Smooth muscle cell (in vitro differentiated cells): ENCODE data around the gene GAB1. TPM values are rescaled to one million over a fixed set of nuclear protein-coding genes. Genes with fewer than 3 reads are reported as not detected.

Experiments used
- DNase-seq: peaks from one replicate; lab custom pipeline; 2025; ENCODE audit not compliant: unreplicated experiment; lab: John Stamatoyannopoulos, UW
- H2AFZ ChIP-seq: fragments of 200-600 bp; sonication (generic); 2 replicates; pipeline ENCODE4 v1.6.0; 2016; ENCODE audit warnings: antibody characterized with exemption, low read depth, mild to moderate bottlenecking
- H3F3A ChIP-seq: fragments of 200-600 bp; sonication (generic); 2 replicates; pipeline ENCODE4 v1.6.0; 2017; ENCODE audit warnings: antibody characterized with exemption, low read depth
- H3K27ac ChIP-seq: fragments of 200-600 bp; sonication (generic); 2 replicates; pipeline ENCODE4 v1.5.1; 2016; ENCODE audit warnings: low read depth, mild to moderate bottlenecking
- H3K27me3 ChIP-seq: fragments of 200-600 bp; sonication (generic); 2 replicates; pipeline ENCODE4 v1.6.1; 2016; ENCODE audit warnings: low read depth, mild to moderate bottlenecking
- H3K36me3 ChIP-seq: fragments of 200-600 bp; sonication (generic); 2 replicates; pipeline ENCODE4 v1.5.1; 2016; ENCODE audit warnings: low read depth
- H3K4me1 ChIP-seq: fragments of 200-600 bp; sonication (generic); 2 replicates; pipeline ENCODE4 v1.5.1; 2016; ENCODE audit warnings: low read depth
- H3K4me2 ChIP-seq: fragments of 200-600 bp; sonication (generic); 2 replicates; pipeline ENCODE4 v1.6.0; 2016; ENCODE audit warnings: mild to moderate bottlenecking
- H3K4me3 ChIP-seq: fragments of 200-600 bp; sonication (generic); 2 replicates; pipeline ENCODE4 v1.5.1; 2016; ENCODE audit warnings: mild to moderate bottlenecking
- H3K79me2 ChIP-seq: fragments of 200-600 bp; sonication (generic); 2 replicates; pipeline ENCODE4 v1.6.0; 2016; ENCODE audit warnings: low read depth, mild to moderate bottlenecking
- H3K9ac ChIP-seq: fragments of 200-600 bp; sonication (generic); 2 replicates; pipeline ENCODE4 v1.6.0; 2016; ENCODE audit warnings: low read depth
- H3K9me3 ChIP-seq: fragments of 200-600 bp; sonication (generic); replicated peaks from 2 replicates; pipeline ENCODE4 v1.5.1; 2016; ENCODE audit warnings: low read depth
- H4K20me1 ChIP-seq: fragments of 200-600 bp; sonication (generic); 2 replicates; pipeline ENCODE4 v1.6.0; 2016; ENCODE audit warnings: low read depth
- CTCF ChIP-seq: fragments of 200-600 bp; sonication (generic); IDR thresholded peaks from 2 replicates; pipeline ENCODE4 v1.5.1; 2017; ENCODE audit warnings: borderline replicate concordance, mild to moderate bottlenecking, antibody characterized with exemption; ENCODE audit not compliant: insufficient read depth, poor library complexity, severe bottlenecking
- WGBS: methylation state at CpG from one replicate; pipeline ENCODE4 v1.1.7; 2016; ENCODE audit warnings: low lambda C conversion rate; 5-methylcytosine and 5-hydroxymethylcytosine counted together
- polyA plus RNA-seq: library from polyadenylated mRNA; unstranded; fragments of >200 nt; fragmentation: Nextera tagmentation; extraction: Ambion mirVana; gene quantifications from 2 replicates; pipeline ENCODE4 v1.2.1, GENCODE V29; 2016
- total RNA-seq: library from RNA; depleted of rRNA; stranded (reverse); fragments of >200 nt; gene quantifications from 2 replicates; pipeline ENCODE4 v1.2.3, GENCODE V29; 2014

The GAB1 gene
- total and polyA plus RNA-seq, 2 experiments from 2014 or later = 0.50 to 22.5 TPM

DNA sequence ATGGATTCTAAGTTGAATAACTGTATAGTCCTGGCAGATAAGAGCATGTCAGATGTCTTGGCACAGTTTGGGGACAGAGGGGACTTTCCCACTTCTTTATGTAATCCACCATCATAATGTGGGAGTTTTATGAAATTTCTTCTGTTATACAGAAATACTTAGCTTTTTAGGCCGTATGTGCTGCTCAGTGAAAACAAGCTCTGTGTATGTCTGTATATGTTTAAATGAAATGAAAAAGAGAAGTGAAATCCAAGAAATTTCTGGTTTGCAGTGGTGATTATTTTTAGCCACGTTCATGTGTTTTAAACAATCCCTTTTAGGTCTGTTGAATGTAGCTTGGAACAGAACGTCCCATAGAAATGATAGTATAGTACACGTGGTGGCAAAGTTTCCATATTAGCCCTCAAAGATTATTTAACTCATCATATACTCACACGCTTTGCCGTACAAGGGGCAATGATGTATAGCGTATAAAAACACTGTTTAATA is 41.0 kb downstream of the GAB1 start:
- Histone ChIP-seq H3K36me3 (no peaks in the 10 kb centered on the region), H3K79me2 (peaks cover 52% of the 10 kb centered on the region), H3K4me2 (no peak overlapping the region), H3K27ac (no peak overlapping the region), H3K9me3 (no peaks in the 10 kb centered on the region), H3F3A (no peaks in the 10 kb centered on the region), H3K9ac (no peak overlapping the region), H3K4me1 (peaks cover 15% of the 10 kb centered on the region), H4K20me1 (peaks cover 30% of the 10 kb centered on the region), H3K27me3 (no peaks in the 10 kb centered on the region), H3K4me3 (no peak overlapping the region), H2AFZ (no peak overlapping the region)
- no peak for DNase-seq
- WGBS = 74% methylated on average over 7 of the region's 7 CpGs
- TF ChIP-seq CTCF = no peak

DNA sequence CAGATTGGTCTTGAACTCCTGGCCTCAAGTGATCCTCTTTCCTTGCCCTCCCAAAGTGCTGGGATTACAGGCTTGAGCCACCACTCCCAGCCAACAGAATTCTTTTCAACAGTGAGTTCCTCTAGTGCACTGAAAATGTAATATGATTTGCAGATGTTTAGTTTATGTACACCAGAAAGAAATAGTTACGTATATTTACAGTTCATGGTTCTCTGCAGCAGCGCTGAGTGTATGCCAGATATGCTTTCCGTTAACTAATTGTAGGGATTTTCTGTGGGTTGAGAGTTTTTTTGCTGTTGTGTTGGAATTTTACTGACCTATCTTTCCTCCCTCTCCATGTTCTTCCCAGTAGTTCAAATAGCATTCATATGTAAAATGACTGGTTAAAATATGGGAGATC is 44.0 kb downstream of the GAB1 start:
- peaks cover 15% of the 10 kb centered on the region for H3K4me1 ChIP-seq
- peaks cover 8% of the 10 kb centered on the region for H4K20me1 ChIP-seq
- H3K27ac ChIP-seq = peak overlapping the region; percentile 15
- no peak for TF ChIP-seq CTCF
- 51% methylated on average over 3 of the region's 3 CpGs for WGBS
- no peak for DNase-seq
- H2AFZ ChIP-seq = no peak overlapping the region
- no peaks in the 10 kb centered on the region for H3F3A ChIP-seq
- no peaks in the 10 kb centered on the region for H3K9me3 ChIP-seq
- H3K27me3 ChIP-seq = no peaks in the 10 kb centered on the region
- H3K9ac ChIP-seq = no peak overlapping the region
- H3K4me3 ChIP-seq = no peak overlapping the region
- peak overlapping the region; percentile 16 for H3K4me2 ChIP-seq
- peaks cover 62% of the 10 kb centered on the region for H3K79me2 ChIP-seq
- no peaks in the 10 kb centered on the region for H3K36me3 ChIP-seq

DNA sequence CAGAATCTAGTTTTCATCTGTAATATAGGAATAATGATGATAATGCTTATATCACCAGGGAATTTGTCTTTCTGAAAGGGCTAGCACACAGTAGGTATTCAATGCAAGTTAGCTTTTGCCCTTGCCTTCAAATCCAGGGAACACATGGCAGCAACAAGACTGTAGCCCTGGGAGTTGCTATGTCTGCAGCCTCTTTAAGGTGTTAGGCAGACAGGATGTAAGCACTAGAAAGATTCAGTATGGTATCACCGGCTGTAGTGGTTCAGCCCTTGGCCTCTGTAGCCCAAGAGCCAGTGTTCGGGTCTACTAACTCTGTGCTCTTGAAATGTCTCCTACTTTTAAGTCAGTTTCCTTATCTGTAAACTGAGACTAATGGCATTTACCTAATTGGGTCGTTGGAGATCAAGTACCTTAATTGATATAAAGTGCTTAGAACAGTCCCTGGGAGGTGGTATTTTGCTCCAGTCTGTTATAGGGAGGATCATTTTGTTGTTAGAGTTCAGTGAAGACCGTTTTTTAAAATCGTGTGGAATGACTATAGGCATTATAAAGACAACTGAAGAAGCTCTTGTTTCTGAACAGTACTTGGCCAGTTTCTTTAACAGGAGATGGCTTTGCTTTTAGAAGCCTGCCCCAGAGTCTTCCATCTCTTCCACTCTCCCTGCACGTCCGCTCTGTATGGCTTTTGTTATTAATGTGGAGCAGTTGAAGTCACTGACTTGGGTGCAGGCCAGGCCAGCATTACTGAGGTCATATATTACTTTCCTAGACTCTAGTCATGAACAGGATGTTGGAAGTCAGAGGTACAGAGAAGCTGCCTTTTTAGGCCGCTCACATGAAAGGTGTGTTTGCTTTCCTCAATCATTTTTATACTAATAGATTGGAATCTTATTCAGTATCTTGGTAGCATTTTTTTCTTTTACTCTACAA is 44.8 kb downstream of the GAB1 start:
- Histone ChIP-seq H3K79me2 (peaks cover 66% of the 10 kb centered on the region), H2AFZ (no peak overlapping the region), H3K27ac (peak overlapping the region; percentile 58), H3K27me3 (no peaks in the 10 kb centered on the region), H3K9ac (no peak overlapping the region), H4K20me1 (peaks cover under 1% of the 10 kb centered on the region), H3K4me1 (peaks cover 15% of the 10 kb centered on the region), H3K36me3 (no peaks in the 10 kb centered on the region), H3F3A (no peaks in the 10 kb centered on the region), H3K4me3 (no peak overlapping the region), H3K9me3 (no peaks in the 10 kb centered on the region), H3K4me2 (peak overlapping the region; percentile 60)
- 60% methylated on average over 8 of the region's 8 CpGs for WGBS
- no peak for TF ChIP-seq CTCF
- no peak for DNase-seq
